Measurements from ENCODE around the gene SHISA9. TPM values are rescaled to one million over a fixed set of nuclear protein-coding genes. Genes with fewer than 3 reads are reported as not detected.

The SHISA9 gene
- total RNA-seq, 2 donors from 2014 or later: 1.8 to 4.6 TPM

- Histone ChIP-seq H3K27me3 (no peaks in the 10 kb centered on the region), H3K36me3 (replicated peaks in 1 of 2; ENCODE audit: insufficient read depth in 1 of 2, low read depth in 2 of 2) (no peaks in the 10 kb centered on the region), H3K9me3 (no peaks in the 10 kb centered on the region), H3K4me1 (peaks cover 7% of the 10 kb centered on the region), H3K4me3 (no peak overlapping the region), H3K27ac (no peak overlapping the region)
- intact Hi-C loops (cut with DNase I): no loop called here
- TF ChIP-seq CTCF (IDR thresholded peaks at IDR 0.05) (no peak), POLR2A (IDR thresholded peaks at IDR 0.05) (no peak)
- DNase-seq: no peak
- 41 to 49% methylated on average over 6 of the region's 6 CpGs for WGBS, 2 donors
- ATAC-seq: no peak
These were observed 199.6 kb downstream of the SHISA9 start for GRCh38 chr16:13100970-13101369.

GRCh38 chr16:13101828-13102227 lies 200.4 kb downstream of the SHISA9 start:
- TF ChIP-seq CTCF (IDR thresholded peaks at IDR 0.05): no peak
- TF ChIP-seq POLR2A (IDR thresholded peaks at IDR 0.05): no peak

GRCh38 chr16:13102401-13102800 lies 201.0 kb downstream of the SHISA9 start:
- Histone ChIP-seq H3K27ac (peak overlapping the region in 2 of 4 donors; percentile 12 to 41), H3K27me3 (no peaks in the 10 kb centered on the region), H3K4me1 (peaks cover 7% of the 10 kb centered on the region), H3K9me3 (no peaks in the 10 kb centered on the region), H3K36me3 (replicated peaks in 1 of 2; ENCODE audit: insufficient read depth in 1 of 2, low read depth in 2 of 2) (no peaks in the 10 kb centered on the region), H3K4me3 (no peak overlapping the region)
- WGBS, 2 donors: 69% methylated on average over 5 of the region's 5 CpGs
- ATAC-seq (peak; percentile 68), DNase-seq (peak in 1 of 4 donors; percentile 7)
- intact Hi-C loops (cut with DNase I): no loop called here
- no peak for TF ChIP-seq CTCF (IDR thresholded peaks at IDR 0.05)
- TF ChIP-seq POLR2A (IDR thresholded peaks at IDR 0.05): no peak

More at GRCh38 chr16:13101828-13102227, 200.4 kb downstream of the SHISA9 start:
- DNase-seq (no peak), ATAC-seq (no peak)
- Histone ChIP-seq H3K27me3 (no peaks in the 10 kb centered on the region), H3K4me3 (no peak overlapping the region), H3K36me3 (replicated peaks in 1 of 2; ENCODE audit: insufficient read depth in 1 of 2, low read depth in 2 of 2) (no peaks in the 10 kb centered on the region), H3K4me1 (peaks cover 7% of the 10 kb centered on the region), H3K9me3 (no peaks in the 10 kb centered on the region), H3K27ac (peak overlapping the region in 2 of 4 donors; percentile 12 to 41)
- intact Hi-C loops (cut with DNase I): no loop called here
- 65 to 69% methylated on average over 3 of the region's 3 CpGs for WGBS, 2 donors

DNA sequence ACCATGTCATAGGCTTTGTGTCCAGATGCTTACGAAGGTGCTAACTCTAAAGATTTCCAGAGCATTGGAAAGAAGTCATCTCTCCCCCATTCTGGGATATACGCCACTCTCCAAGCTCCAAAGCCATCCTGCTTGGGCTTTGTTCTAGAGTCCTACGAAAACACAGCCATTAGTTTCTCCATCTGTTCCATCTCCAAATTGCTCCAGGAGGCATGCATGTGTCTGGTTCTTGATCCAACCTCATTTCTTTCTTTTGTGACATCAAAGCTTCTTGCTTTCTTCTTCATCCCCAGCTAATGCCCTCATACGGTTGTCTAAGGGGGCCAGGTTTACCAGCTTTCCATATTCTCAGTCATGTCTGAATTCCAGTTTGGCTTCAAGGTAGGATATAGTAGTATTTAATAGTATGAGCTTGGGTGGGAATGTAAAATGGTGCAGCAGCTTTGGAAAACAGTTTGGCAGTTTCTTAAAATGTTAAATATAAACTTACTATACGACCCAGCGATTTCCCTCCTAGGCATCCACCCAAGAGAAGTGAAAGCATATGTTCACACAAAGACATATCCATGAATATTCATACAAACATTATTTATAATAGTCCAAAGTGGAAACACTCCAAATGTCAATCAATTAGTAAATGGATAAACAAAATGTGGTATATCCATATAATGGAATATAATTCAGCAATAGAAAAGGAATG lies 202.6 kb downstream of the SHISA9 start:
- WGBS, 2 donors: 90% methylated on average over 6 of the region's 6 CpGs
- ATAC-seq (no peak), DNase-seq (no peak)
- no peaks in the 10 kb centered on the region for H3K27me3 ChIP-seq
- H3K4me3 ChIP-seq: no peak overlapping the region
- no peak overlapping the region for H3K27ac ChIP-seq
- TF ChIP-seq POLR2A (IDR thresholded peaks at IDR 0.05) (no peak), CTCF (IDR thresholded peaks at IDR 0.05) (no peak)
- intact Hi-C loops (cut with DNase I): no loop called here
- H3K36me3 ChIP-seq (replicated peaks in 1 of 2; ENCODE audit: insufficient read depth in 1 of 2, low read depth in 2 of 2): no peaks in the 10 kb centered on the region
- peaks cover 7% of the 10 kb centered on the region for H3K4me1 ChIP-seq
- H3K9me3 ChIP-seq: no peaks in the 10 kb centered on the region

DNA sequence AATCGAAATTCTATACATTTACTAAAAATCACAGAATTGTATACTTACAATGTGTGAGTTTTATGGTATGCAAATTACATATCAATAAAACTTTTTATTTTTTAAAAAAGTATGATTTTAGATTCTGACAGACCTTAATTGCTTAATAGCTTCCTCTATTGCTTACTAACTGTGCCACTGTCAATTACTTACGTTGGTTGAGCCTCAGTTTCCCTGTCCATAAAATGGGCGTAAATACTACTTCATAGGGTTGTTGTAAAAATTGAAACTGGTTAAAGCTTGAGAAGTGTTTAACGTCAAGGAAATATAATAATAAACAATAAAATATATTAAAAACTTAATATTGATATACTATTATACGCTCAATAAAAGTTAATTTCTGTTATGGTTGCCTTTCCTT lies 203.4 kb downstream of the SHISA9 start:
- 53 to 71% methylated on average over 5 of the region's 5 CpGs for WGBS, 2 donors
- TF ChIP-seq POLR2A (IDR thresholded peaks at IDR 0.05) (no peak), CTCF (IDR thresholded peaks at IDR 0.05) (no peak)
- H3K27me3 ChIP-seq: no peaks in the 10 kb centered on the region
- H3K9me3 ChIP-seq: no peaks in the 10 kb centered on the region
- no peak for DNase-seq
- ATAC-seq: no peak
- no peaks in the 10 kb centered on the region for H3K36me3 ChIP-seq (replicated peaks in 1 of 2; ENCODE audit: insufficient read depth in 1 of 2, low read depth in 2 of 2)
- intact Hi-C loops (cut with DNase I): no loop called here
- peaks cover 2% of the 10 kb centered on the region for H3K4me1 ChIP-seq
- H3K27ac ChIP-seq: no peak overlapping the region
- no peak overlapping the region for H3K4me3 ChIP-seq
